Sciatic nerve (tissue), 2 donors: ENCODE results near the gene BPI. TPM values are rescaled to one million over a fixed set of nuclear protein-coding genes. Genes with fewer than 3 reads are reported as not detected.
"Not testable (repeated sequence)": the region's sequence is repeated elsewhere in the genome, so short reads cannot be mapped to it uniquely, and the experiment has no call there.

Experiments
- ATAC-seq: fragments of 200-7000 bp; cut with Tn5 transposase; one replicate; pipeline ENCODE4 v1.9.1; 2020; ENCODE audit warnings: mild to moderate bottlenecking, moderate library complexity
- DNase-seq: peaks from one replicate; pipeline ENCODE4 v3.0.0-alpha.2; 2020; ENCODE audit warnings: low spot score
- intact Hi-C: fragments of 100-400 bp; cut with DNase I; formaldehyde crosslinking; loops from one replicate; pipeline ENCODE4 v1.14.2; 2022
- total RNA-seq: library from RNA; stranded (reverse); fragmentation: NEBNext Ultra II Directional; extraction: Animal tissue kit (Norgen Biotek cat#: 25700); gene quantifications from one replicate; pipeline ENCODE4 v1.2.1, GENCODE V29; 2021
- donor health status: DM: no; HTN: no; CAD: no.
- donor health status: DM: no; HTN: no; CAD: no.

BPI gene
- total RNA-seq, 1 donor from 2014 or later: 2.3 TPM

- intact Hi-C loops: no loop called here
- no peak for ATAC-seq
- DNase-seq: no peak
Observed at GRCh38 chr20:38275815-38276550, 28.0 kb upstream of the BPI start.

- no peak for ATAC-seq
- intact Hi-C loops: no loop called here
- DNase-seq: no peak
Observed at GRCh38 chr20:38277285-38277684, 26.7 kb upstream of the BPI start.

- DNase-seq (no peak), ATAC-seq (no peak)
- intact Hi-C loops: no loop called here
Observed at GRCh38 chr20:38277691-38278090, 26.3 kb upstream of the BPI start.

DNA sequence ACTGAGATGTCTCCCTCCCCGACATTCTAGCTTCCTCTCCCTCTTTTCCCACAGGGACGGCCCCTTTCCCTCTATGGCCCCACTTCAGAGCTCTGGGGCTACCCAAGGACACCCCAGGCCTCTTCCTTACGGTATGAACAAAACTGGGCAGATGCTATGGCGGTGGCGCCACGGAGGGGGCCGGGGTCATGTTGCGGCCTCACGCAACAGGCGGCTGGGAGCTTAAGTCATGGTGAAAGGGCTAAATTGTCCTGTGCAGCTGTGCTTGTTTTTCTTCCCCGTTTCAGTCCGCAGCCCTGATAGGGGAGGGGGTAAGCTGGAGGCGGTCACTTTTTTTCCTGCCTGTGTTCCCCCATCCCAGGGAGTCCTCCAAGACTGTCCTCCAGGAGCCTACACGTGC, 25.8 kb upstream of the BPI start:
- ATAC-seq: peak; percentile 65
- DNase-seq: no peak

GRCh38 chr20:38278763-38279162, 25.2 kb upstream of the BPI start:
- no peak for DNase-seq
- no peak for ATAC-seq
- intact Hi-C loops: no loop called here

More for the DNA sequence above, 25.8 kb upstream of the BPI start:
- intact Hi-C loops: no loop called here

- DNase-seq, intact Hi-C loops, ATAC-seq: not testable (repeated sequence)
Observed at GRCh38 chr20:38281176-38281915, 22.6 kb upstream of the BPI start.

GRCh38 chr20:38283236-38283635, 20.7 kb upstream of the BPI start:
- intact Hi-C loops: no loop called here
- DNase-seq (no peak), ATAC-seq (no peak)

DNA sequence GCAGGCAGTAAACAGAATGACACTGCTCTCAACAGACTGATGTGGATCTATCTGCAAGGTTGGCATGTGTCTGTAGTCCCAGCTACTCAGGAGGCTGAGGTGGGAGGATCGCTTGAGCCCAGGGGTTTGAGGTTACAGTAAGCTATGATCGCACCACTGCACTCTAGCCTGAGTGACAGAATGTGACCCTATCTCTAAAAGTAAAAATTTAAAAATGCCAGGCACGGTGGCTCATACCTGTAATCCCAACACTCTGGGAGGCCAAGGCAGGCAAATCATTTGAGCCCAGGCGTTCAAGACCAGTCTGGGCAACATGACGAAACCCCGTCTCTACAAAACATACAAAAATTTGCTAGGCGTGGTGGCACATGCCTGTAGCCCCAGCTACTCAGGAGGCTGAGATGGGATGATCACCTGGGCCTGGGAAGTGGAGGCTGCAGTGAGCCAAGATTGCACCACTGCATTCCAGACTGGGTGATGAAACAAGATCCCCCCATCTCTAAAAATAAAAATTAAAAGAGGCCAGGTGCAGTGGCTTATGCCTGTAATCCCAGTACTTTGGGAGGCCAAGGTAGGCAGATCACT, 19.8 kb upstream of the BPI start:
- ATAC-seq, intact Hi-C loops, DNase-seq: not testable (repeated sequence)

DNA sequence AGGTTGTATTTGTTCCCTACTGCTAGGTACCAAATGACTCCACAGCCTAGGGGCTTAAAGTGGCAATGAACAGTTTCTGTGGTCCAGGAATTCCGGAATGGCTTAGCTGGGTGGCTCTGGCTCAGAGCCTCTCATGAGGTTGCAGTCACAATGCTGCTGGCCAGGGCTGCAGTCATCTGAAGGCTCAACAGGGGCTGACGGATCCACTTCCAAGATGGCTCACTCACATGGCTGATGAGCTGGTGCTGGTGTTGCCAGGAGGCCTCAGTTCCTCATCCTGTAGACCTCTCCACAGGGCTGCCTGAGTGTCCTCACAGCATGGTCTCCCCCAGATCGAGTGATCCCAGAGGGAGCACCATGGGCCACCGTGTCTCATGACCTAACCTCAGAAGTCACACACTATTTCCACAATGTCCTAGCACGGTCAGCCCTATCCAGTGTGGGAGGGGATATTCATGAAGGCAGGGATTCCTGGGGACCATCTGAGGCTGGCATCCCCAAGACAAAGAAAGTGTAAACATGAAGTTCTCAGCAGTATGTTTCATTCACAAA, 19.0 kb upstream of the BPI start:
- intact Hi-C loops: no loop called here
- no peak for DNase-seq
- no peak for ATAC-seq

- intact Hi-C loops: no loop called here
- DNase-seq (peak; percentile 86), ATAC-seq (peak; percentile 97)
Observed at GRCh38 chr20:38286586-38287531, 17.1 kb upstream of the BPI start.

- peak; percentile 62 for ATAC-seq
- intact Hi-C loops: no loop called here
- DNase-seq: peak; percentile 64
Observed at GRCh38 chr20:38290829-38291814, 12.8 kb upstream of the BPI start.

GRCh38 chr20:38291966-38292365, 12.0 kb upstream of the BPI start:
- intact Hi-C loops: no loop called here
- DNase-seq (no peak), ATAC-seq (no peak)

DNA sequence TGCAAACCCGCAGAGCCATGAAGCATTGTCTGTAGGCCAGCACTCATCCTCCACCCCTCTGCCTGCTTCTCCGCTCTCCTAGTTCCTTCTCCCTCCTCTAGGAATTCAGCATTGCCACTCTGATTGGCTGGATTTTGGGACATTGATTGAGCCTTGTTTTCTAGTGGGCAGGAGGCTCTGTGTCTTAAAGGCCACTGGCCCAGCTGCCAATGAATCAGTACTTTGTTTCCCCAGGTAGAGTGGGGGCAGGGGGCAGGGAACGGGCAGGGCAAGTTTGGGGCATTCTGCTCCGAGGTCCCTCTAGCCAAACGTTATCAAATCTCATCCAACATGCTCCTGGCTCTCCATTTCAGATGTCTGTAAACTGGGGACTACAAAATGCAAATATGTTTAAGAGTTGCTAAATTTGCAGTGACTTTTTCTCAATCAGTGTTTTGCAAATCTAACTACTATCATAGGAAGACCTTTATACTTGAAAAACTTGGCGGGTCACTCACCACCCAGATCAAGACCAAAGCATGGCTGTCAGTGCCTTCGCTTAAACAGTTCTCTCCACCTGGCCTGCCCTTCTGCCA, 10.4 kb upstream of the BPI start:
- ATAC-seq: peak; percentile 27
- intact Hi-C loops: no loop called here
- no peak for DNase-seq

GRCh38 chr20:38294076-38294591, 9.8 kb upstream of the BPI start:
- no peak for DNase-seq
- intact Hi-C loops: no loop called here
- ATAC-seq: no peak

DNA sequence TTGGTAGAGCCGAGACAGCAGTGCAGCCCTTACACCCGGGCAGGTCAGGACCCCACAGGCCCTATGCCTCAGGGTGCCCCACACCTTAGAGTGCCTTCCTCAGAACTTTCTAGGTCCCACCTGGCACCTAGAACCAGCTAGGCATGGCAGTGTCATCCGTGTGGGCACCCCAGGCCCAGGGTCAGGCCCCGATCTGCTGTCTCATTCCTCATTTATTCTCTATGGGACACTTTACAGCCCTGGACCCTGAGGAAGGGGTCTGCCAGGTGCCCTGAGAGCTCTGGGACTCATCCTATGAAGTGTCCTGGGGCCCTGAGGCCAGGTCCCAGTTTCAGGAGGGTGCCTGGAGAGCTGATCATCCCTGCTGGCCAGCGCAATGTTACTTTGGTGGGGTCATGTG, 8.1 kb upstream of the BPI start:
- ATAC-seq: no peak
- no peak for DNase-seq
- intact Hi-C loops: no loop called here

- DNase-seq (no peak), ATAC-seq (no peak)
- intact Hi-C loops: no loop called here
Observed at GRCh38 chr20:38296433-38296832, 7.5 kb upstream of the BPI start.
